KMS-11 (cell line): Measurements from ENCODE around the gene CFL2.

Source experiments
- H2AFZ ChIP-seq: fragments of 200-600 bp; sonication (generic); 2 replicates; pipeline ENCODE4 v1.6.1; 2016; ENCODE audit warnings: antibody characterized with exemption, mixed run types, low read depth
- H3K27ac ChIP-seq: fragments of 200-600 bp; sonication (generic); 2 replicates; pipeline ENCODE4 v1.6.1; 2016; ENCODE audit warnings: mild to moderate bottlenecking, mixed run types
- H3K27me3 ChIP-seq: fragments of 200-600 bp; sonication (generic); 2 replicates; pipeline ENCODE4 v1.6.1; 2017; ENCODE audit warnings: mild to moderate bottlenecking, low read depth, mixed run types, moderate library complexity; ENCODE audit not compliant: insufficient read depth
- H3K36me3 ChIP-seq: fragments of 200-600 bp; sonication (generic); 2 replicates; pipeline ENCODE4 v1.6.1; 2017; ENCODE audit warnings: mild to moderate bottlenecking, mixed run types; ENCODE audit not compliant: insufficient read depth
- H3K4me1 ChIP-seq: fragments of 200-600 bp; sonication (generic); 2 replicates; pipeline ENCODE4 v1.6.1; 2016; ENCODE audit warnings: mild to moderate bottlenecking, low read depth, mixed run types; ENCODE audit not compliant: poor library complexity, severe bottlenecking
- H3K4me2 ChIP-seq: fragments of 200-600 bp; sonication (generic); 2 replicates; pipeline ENCODE4 v1.7.0; 2016; ENCODE audit warnings: mild to moderate bottlenecking, mixed run types
- H3K4me3 ChIP-seq: fragments of 200-600 bp; sonication (generic); IDR thresholded peaks from 2 replicates; pipeline ENCODE4 v1.6.1; 2017; ENCODE audit warnings: low read depth, low read length, mixed read lengths; ENCODE audit not compliant: insufficient read depth
- H3K79me2 ChIP-seq: fragments of 200-600 bp; sonication (generic); 2 replicates; pipeline ENCODE4 v1.6.1; 2016; ENCODE audit warnings: low read depth, mixed run types; ENCODE audit not compliant: insufficient read depth
- H3K9ac ChIP-seq: fragments of 200-600 bp; sonication (generic); 2 replicates; pipeline ENCODE4 v1.6.1; 2016; ENCODE audit warnings: mild to moderate bottlenecking, mixed run types
- H4K20me1 ChIP-seq: fragments of 200-600 bp; sonication (generic); 2 replicates; pipeline ENCODE4 v1.6.1; 2016; ENCODE audit warnings: mild to moderate bottlenecking, mixed run types; ENCODE audit not compliant: insufficient read depth
- CTCF ChIP-seq: fragments of 200-600 bp; sonication (generic); conservative IDR thresholded peaks from 2 replicates; pipeline ENCODE4 v1.6.1; 2017; ENCODE audit warnings: low read depth, mild to moderate bottlenecking, antibody characterized with exemption, low read length, moderate library complexity, mixed read lengths

The CFL2 gene

GRCh38 chr14:34682787-34683321, 31.5 kb downstream of the CFL2 start:
- no peak overlapping the region for H3K4me2 ChIP-seq
- H3K36me3 ChIP-seq: no peaks in the 10 kb centered on the region
- no peak overlapping the region for H3K27ac ChIP-seq

DNA sequence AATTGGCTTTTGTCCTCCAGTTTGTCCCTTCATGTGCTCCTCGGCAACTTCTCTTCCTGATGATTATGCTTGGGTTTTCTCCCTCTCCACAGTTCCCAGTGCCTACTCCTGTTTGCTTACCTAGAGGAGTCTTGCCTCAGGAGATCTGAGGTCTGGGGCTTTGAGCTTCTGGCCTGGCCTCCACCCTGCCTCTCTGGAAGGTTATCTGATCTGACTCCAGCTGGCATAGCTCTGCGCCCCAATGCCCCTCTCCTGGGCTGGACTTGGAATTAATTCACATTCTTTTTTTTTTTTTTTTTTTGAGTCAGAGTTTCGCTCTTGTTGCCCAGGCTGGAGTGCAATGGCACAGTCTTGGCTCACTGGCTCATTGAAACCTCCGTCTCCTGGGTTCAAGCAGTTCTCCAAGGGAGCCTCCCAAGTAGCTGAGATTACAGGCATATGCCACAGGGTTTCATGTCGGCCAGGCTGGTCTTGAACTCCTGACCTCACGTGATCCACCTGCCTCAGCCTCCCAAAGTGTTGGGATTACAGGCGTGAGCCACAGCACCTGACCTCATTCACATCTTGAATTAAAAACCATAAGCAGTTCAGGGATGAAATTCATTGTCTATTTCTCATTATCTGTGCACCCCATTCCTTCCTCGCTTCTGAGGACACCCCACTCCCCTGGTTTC, 33.5 kb downstream of the CFL2 start:
- TF ChIP-seq CTCF: no peak
- Histone ChIP-seq H3K27ac (no peak overlapping the region), H2AFZ (no peak overlapping the region), H3K27me3 (no peaks in the 10 kb centered on the region), H3K79me2 (no peaks in the 10 kb centered on the region), H3K4me2 (no peak overlapping the region), H3K4me3 (no peak overlapping the region), H3K4me1 (no peaks in the 10 kb centered on the region), H3K36me3 (no peaks in the 10 kb centered on the region), H4K20me1 (no peaks in the 10 kb centered on the region), H3K9ac (no peak overlapping the region)

More at GRCh38 chr14:34682787-34683321, 31.5 kb downstream of the CFL2 start:
- no peaks in the 10 kb centered on the region for H3K4me1 ChIP-seq
- H3K9ac ChIP-seq: no peak overlapping the region
- no peaks in the 10 kb centered on the region for H4K20me1 ChIP-seq
- H3K79me2 ChIP-seq: no peaks in the 10 kb centered on the region
- no peak overlapping the region for H2AFZ ChIP-seq
- no peak for TF ChIP-seq CTCF
- no peak overlapping the region for H3K4me3 ChIP-seq
- no peaks in the 10 kb centered on the region for H3K27me3 ChIP-seq

DNA sequence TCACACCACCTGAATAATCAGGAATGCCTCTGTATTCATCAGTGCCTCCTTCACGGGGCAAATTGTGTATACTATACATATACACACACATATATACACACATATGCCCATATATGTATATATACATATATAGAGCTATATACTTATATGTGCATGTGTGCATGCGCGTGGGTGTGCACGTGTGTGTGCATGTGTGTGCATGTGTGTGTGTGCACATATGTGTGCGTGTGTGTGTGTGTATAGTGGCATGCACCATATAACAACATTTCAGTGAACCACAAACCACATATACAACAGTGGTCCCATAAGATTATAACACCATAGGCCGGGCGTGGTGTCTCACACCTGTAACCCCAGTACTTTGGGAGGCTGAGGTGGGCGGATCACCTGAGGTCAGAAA, 35.7 kb downstream of the CFL2 start:
- Histone ChIP-seq H4K20me1 (no peaks in the 10 kb centered on the region), H3K36me3 (no peaks in the 10 kb centered on the region), H3K27me3 (no peaks in the 10 kb centered on the region), H3K4me3 (no peak overlapping the region), H3K9ac (no peak overlapping the region), H3K4me2 (no peak overlapping the region), H2AFZ (no peak overlapping the region), H3K79me2 (no peaks in the 10 kb centered on the region), H3K27ac (no peak overlapping the region), H3K4me1 (no peaks in the 10 kb centered on the region)
- TF ChIP-seq CTCF: no peak

- Histone ChIP-seq H3K9ac (no peak overlapping the region), H3K36me3 (no peaks in the 10 kb centered on the region), H3K4me1 (no peaks in the 10 kb centered on the region), H3K27me3 (no peaks in the 10 kb centered on the region), H3K4me2 (no peak overlapping the region), H3K27ac (no peak overlapping the region), H3K4me3 (no peak overlapping the region), H3K79me2 (no peaks in the 10 kb centered on the region), H2AFZ (no peak overlapping the region), H4K20me1 (no peaks in the 10 kb centered on the region)
- TF ChIP-seq CTCF: no peak
Measured at GRCh38 chr14:34678306-34678705, 36.1 kb downstream of the CFL2 start.
